GM19099 (cell line): Measurements from ENCODE around the gene MBNL1.

Experiments used
- POLR2A ChIP-seq: IDR thresholded peaks from 3 replicates; pipeline ENCODE4 v1.6.1; 2011; ENCODE audit warnings: low read depth; ENCODE audit not compliant: insufficient read length; ENCODE audit errors: extremely low read depth

Gene MBNL1

DNA sequence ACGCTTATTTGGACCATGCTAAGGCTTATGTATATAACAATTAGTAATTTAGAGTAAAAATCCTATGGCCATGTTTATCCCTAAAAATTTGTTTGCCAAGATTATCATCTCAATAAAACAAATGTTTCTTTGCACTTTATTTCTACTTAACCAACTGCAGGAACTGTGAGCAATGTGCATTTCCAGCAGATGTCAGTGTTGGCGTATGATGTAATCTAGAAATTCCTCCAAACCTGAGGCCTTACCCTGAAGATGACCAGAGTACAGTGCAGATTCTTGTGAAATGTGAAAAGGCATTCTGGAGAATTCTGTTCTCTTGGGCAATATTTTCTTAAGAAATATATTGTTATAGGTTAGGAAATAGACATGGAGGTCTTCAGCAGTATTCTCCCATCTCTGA is 205.9 kb downstream of the MBNL1 start:
- TF ChIP-seq POLR2A: no peak

DNA sequence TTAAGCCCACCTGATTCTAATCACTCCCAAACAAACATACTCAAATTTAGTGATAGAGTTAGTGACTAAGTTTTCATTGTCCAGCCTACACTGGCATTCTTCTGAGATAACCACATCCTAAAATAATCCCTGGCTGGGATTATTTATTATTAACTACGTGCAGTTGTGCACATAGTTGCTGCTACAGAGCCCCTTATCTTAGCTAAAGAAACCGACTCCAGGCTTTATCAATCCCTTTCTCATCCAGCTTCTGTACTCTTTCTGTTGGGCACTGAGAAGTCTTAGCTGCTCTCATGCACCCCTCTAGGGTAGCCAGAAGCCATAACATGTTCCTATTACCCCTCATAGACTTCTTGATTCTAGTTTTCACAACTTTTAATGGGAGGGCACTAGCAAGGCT is 208.7 kb downstream of the MBNL1 start:
- no peak for TF ChIP-seq POLR2A

DNA sequence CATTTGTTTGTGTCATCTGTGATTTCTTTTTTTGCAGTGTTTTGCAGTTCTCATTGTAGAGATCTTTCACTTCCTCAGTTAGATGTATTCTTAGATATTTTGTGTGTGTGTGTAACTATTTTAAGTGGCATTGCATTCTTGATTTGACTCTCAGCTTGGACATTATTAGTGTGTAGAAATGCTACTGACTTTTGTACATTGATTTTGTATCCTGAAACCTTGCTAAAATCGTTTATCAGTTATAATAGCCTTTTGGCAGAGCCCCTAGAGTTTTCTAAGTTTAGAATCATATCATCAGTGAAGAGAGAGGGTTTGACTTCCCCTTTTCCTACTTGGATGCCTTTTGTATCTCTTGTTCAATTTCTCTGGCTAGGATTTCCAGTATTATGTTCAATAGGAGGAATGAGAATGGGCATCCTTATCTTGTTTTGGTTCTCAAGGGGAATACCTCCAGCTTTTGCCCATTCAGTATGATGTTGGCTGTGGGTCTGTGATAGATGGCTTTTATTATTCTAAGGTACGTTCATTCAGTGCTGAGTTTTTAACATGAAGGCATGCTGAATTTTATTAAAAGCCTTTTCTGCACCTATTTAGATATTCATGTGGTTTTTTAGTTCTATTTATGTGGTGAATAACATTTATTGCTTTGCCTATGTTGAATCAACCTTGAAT is 211.7 kb downstream of the MBNL1 start:
- no peak for TF ChIP-seq POLR2A

DNA sequence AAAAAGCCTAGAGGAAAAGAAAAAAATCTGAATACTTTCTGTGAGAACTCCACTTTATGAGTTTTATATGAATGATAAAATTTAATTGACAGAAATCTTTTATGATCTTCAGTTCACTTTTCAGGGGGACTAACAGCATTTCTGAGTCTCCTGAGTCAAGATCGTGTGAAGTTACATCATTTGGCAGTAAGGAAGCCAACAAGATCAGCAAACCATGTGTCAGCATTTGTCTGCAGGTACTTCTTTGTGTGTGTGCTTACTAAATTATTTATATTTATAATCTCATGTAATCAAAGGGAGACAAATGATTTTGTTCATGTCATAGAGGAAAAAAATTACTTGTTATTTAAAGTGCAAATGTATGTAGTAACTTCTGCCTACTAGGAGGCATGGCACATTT is 217.6 kb downstream of the MBNL1 start:
- TF ChIP-seq POLR2A: no peak

DNA sequence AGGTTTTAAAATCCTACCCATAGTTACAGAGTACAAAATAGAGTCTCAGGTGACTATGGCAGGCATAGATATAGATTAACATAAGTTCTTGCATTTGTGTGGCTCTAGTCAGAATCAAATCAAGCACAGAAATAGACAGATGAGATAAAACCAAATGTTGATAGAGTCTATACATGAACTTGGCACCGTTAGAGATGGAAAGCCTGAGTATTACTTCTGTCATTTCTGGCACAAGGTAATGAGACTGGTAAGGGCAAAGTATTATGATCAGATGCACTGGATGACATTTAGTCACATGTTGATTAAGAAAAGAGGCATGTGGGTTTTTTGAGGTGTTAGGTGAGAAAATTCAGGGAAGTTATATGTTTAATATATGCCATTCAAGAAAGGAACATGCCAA is 219.7 kb downstream of the MBNL1 start:
- TF ChIP-seq POLR2A: no peak

DNA sequence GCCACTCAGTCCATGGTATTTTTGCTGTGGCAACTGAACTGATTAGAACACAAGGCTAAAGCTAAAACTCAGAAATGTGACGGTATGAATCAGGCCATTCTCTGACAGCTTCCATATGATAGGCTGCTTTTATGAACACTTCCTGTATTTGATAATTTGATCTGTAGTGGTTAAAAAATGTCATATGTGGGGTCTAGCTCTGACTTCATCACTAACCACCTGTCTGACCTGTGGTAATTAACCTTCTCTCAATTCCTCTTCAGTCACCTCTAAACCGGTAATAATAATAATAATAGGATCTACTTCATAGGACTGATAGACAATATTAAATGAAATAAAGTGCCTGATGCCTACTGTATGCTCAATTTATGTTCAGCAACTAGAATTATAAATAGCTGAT is 223.2 kb downstream of the MBNL1 start:
- TF ChIP-seq POLR2A: no peak

DNA sequence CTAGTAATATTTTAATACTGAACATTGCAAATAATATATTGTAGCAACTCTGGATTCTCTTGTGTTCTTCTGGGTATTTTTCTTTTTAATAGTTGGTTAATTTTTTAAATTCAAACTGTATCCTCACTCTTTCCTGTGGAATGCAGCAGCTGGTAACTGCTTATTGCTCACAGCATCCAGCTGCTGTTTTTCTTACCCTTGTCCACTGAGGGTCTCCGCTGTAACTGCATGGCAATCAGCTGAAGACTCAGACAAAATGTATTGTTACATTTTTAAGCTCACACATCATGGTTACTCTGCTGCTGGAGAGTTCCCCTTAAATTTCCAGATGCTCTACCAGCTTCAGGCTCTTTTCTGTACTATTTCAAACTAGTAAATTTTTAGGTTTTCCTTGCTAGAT is 227.6 kb downstream of the MBNL1 start:
- no peak for TF ChIP-seq POLR2A

DNA sequence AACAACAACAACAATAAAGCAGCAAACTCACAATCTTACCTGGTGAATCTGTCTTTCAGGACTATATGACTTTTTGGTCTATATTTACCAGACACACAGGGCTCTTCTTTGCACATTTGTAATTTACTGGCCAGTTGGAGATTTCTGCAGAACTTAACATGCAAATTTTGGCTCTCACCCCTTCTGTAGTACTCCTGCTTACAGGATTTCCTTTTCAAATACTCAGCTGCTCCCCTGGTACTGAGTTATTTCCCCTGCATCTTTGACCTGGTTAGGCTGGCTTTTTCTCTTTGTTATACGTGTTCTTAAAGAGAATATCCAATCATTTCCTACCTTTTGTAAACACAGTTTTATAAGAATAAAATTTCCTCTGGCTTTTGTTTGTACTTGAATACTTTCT is 228.0 kb downstream of the MBNL1 start:
- TF ChIP-seq POLR2A: no peak

DNA sequence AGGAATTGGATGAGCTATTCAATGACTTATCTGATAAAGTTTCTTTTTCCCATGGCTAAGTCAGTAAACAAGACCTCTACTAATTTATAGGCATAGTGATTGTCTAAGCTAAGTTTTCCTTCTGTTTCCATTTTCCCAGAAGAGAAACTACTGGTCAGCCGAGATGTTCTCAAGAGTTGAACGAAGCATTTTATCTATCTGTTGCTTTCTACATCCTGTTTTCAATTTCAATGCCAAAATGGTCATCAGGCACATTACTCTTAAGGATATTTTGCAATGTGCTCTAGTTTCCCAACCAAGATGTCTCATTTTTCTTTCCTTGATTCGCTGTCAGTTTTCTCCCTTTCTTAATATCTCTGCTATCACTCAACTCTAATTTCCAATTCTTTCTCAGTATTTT is 228.7 kb downstream of the MBNL1 start:
- no peak for TF ChIP-seq POLR2A

DNA sequence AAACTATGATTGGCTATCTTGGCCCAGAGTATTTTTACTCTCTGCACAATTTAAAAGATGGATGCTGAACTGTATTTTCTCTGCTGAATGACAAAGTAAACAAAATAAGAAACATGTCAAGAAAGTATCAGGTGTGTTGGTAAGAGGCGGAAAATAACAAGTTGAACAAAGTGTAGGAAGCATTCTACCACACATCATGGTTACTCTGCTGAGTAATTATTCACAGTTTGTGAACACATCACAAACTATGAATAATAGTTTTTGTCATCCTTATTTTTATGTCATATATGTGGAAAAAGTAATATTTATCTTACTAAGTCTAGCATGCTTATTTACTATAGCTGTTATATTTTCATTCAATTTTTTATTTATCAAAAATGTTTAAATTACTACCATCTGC is 229.2 kb downstream of the MBNL1 start:
- no peak for TF ChIP-seq POLR2A

DNA sequence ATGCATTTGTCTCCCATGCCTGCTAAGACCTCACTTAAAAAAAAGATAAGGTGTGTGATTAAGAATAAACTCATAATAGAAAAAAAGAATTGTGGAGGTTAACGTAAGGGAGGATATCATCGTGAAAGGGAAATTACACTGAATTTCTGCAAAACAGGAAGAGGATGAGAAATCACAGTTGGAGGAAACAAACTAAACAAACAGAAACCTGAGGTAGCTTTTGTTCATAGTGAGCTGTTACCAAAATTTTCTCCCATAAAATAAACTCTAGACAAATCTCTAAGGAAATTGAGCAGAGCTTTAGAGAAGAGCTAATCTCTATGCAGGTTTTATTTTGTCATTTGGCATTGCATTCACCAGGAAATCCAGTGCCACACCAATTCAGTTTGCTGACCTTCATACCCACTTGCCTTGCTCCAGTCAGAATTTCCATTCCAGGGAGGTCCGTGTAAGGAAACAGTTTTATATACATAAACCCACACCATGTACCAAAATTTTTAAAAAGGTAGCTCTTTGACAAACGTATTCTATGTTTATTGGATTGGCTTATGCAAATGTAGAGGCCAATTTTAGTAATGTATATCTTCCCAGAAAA is 231.2 kb downstream of the MBNL1 start:
- no peak for TF ChIP-seq POLR2A

DNA sequence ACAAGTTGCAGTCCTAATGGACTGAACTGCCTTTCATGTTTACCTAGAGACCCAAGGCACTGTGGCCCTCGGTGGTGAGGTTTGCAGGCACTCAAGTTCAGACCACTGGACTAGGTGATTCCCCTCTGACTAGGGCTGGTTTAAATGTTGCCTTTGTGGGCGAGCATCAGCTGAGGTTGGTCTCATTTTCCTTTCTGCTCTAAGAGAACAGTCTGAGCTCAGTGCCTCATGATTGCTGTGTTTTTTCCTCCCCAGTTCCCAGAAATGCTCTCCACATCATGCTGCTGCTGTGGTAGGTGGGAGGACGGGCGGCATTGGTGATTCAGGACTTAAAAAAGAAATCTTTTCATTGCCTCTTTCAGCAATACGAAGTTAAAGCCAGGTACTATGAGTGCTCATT is 237.2 kb downstream of the MBNL1 start:
- TF ChIP-seq POLR2A: no peak

DNA sequence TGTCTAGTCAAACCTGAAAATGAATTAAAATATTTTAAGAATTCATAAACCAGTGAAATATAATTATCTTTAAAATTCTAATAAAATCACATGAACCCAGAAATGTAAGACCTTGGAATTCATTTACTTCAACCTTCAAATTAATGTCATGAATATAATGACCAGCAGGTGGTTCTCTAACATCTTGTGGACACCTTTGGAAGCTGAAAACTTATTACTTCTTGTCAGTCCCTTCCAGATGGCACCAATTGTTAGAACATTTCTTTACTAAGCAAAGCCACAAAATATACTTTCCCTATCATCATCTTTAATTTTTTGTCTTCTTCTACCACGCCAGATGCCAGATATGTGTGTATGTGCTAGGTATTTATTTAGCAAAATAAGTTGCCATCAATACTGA is 240.0 kb downstream of the MBNL1 start:
- no peak for TF ChIP-seq POLR2A

DNA sequence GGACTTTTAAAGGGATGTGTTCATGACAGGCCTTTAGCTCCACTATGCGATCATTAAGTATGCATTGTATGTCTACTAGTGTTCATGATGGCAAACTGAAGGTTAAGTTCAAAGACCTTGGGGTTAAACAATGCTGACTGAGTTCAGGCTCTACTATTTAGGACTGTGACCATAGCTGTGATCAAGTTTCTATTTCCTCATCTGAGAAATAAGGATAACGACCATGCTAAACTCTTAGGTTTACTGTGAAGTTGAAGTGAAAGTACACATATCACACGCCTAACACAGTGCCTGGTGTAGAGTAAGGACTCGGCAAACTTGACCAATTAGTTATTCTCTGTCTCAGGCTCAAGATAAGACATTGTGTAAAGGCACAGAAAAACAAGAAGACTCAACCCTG is 243.2 kb downstream of the MBNL1 start:
- no peak for TF ChIP-seq POLR2A

DNA sequence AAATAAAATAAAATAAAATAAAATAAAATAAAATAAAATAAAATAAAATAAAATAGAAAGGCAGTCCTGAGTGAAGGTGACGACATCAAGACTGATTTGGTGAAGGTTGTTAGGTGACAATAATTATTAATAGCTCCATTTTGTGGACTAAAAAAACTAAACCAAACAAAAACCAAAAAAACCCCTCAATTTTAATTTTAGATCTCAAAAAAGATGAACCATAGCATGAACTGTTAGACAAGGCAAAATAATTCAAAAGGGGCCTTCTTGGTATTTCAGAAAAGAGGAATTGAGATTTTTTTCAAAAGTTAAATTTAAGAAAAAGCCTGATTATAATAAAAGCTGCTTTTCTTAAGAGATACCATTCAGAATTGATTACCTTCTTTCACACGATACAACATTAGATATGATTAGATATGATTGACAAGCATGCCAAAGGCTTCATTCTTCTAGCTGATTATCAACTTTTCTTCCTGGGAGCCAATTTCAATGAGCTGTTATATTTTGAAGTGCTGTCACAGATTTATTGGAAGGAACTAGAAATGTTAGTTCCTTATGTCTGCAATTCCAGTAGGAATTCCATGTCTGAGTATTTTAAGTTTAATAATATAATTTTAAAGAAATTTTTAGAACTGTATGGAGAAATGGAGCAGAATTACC is 244.7 kb downstream of the MBNL1 start:
- no peak for TF ChIP-seq POLR2A
